ENCODE data around the gene SSBP2.

GRCh38 chr5:81405126-81405891 lies 345.6 kb downstream of the SSBP2 start:
- TF ChIP-seq CTCF (IDR thresholded peaks at IDR 0.05; ENCODE audit: extremely low read depth in 1 of 2, insufficient read depth in 1 of 2, low read depth in 1 of 2, low read length in 2 of 2) (no peak), EZH2 (IDR thresholded peaks at IDR 0.05; ENCODE audit: borderline replicate concordance, low read depth, low read length, severe bottlenecking) (no peak)
